Suppressor macrophage treated with lipopolysaccharide for 4 hours (primary cell): ENCODE data around the gene STK10.
A peak's percentile ranks its signal among the peaks of the same experiment; 100 is the strongest.

ENCODE experiments used
- DNase-seq: peaks from one replicate; pipeline ENCODE4 v3.0.0-alpha.2; 2020

STK10 gene

GRCh38 chr5:172188893-172189692 is 1.1 kb upstream of the STK10 start:
- DNase-seq: no peak

- DNase-seq: peak; percentile 92
These were observed 649 bp downstream of the STK10 start for GRCh38 chr5:172187118-172188032.

GRCh38 chr5:172186114-172186695 is 1.8 kb downstream of the STK10 start:
- DNase-seq: no peak

GRCh38 chr5:172185096-172185461 is 2.9 kb downstream of the STK10 start:
- no peak for DNase-seq

- no peak for DNase-seq
These were observed 4.1 kb downstream of the STK10 start for GRCh38 chr5:172183881-172184280.

GRCh38 chr5:172182291-172182690 is 5.7 kb downstream of the STK10 start:
- no peak for DNase-seq

GRCh38 chr5:172180936-172181335 is 7.1 kb downstream of the STK10 start:
- no peak for DNase-seq

- DNase-seq: peak; percentile 92
These were observed 8.7 kb downstream of the STK10 start for GRCh38 chr5:172178991-172179989.

- peak; percentile 45 for DNase-seq
These were observed 9.6 kb downstream of the STK10 start for GRCh38 chr5:172178301-172178987.

- DNase-seq: peak; percentile 42
These were observed 10.8 kb downstream of the STK10 start for GRCh38 chr5:172177176-172177575.

- peak; percentile 58 for DNase-seq
These were observed 12.7 kb downstream of the STK10 start for GRCh38 chr5:172175263-172175719.

- DNase-seq: peak; percentile 92
These were observed 14.4 kb downstream of the STK10 start for GRCh38 chr5:172173564-172174153.

GRCh38 chr5:172172912-172173563 is 15.0 kb downstream of the STK10 start:
- DNase-seq: no peak

- DNase-seq: no peak
These were observed 16.9 kb downstream of the STK10 start for GRCh38 chr5:172171118-172171517.

- no peak for DNase-seq
These were observed 17.7 kb downstream of the STK10 start for GRCh38 chr5:172170251-172170701.

GRCh38 chr5:172169216-172169615 is 18.8 kb downstream of the STK10 start:
- no peak for DNase-seq

GRCh38 chr5:172168311-172168710 is 19.7 kb downstream of the STK10 start:
- no peak for DNase-seq

GRCh38 chr5:172167895-172168294 is 20.1 kb downstream of the STK10 start:
- no peak for DNase-seq

- DNase-seq: no peak
These were observed 21.8 kb downstream of the STK10 start for GRCh38 chr5:172166030-172166826.

GRCh38 chr5:172165465-172165864 is 22.6 kb downstream of the STK10 start:
- no peak for DNase-seq
